Neural cell (in vitro differentiated cells): ENCODE measurements around the gene CXorf58. TPM values are rescaled to one million over a fixed set of nuclear protein-coding genes. Genes with fewer than 3 reads are reported as not detected.
"Not testable (repeated sequence)": the region's sequence is repeated elsewhere in the genome, so short reads cannot be mapped to it uniquely, and the experiment has no call there.

Experiments
- H2AFZ ChIP-seq: fragments of 200-600, 300-800 bp; sonication (generic), shearing (Covaris generic); 2 replicates; pipeline ENCODE4 v1.6.0; 2014; ENCODE audit warnings: low read depth, mild to moderate bottlenecking, antibody characterized with exemption, low read length, moderate library complexity
- H3F3A ChIP-seq: fragments of 200-600 bp; shearing (Covaris generic); 2 replicates; pipeline ENCODE4 v1.6.1; 2016; ENCODE audit warnings: mild to moderate bottlenecking, moderate library complexity, mixed read lengths, antibody characterized with exemption, low read length; ENCODE audit not compliant: insufficient read depth, poor library complexity, severe bottlenecking
- H3K27ac ChIP-seq: fragments of 200-600, 300-800 bp; sonication (generic), shearing (Covaris generic); 2 replicates; pipeline ENCODE4 v1.5.1; 2014; ENCODE audit warnings: mild to moderate bottlenecking, low read length, moderate library complexity
- H3K27me3 ChIP-seq: fragments of 300-800, 200-600 bp; sonication (generic), shearing (Covaris generic); 2 replicates; pipeline ENCODE4 v1.6.0; 2014; ENCODE audit warnings: mild to moderate bottlenecking, low read depth, low read length, moderate library complexity; ENCODE audit not compliant: insufficient read depth
- H3K36me3 ChIP-seq: fragments of 300-800, 200-600 bp; sonication (generic), shearing (Covaris generic); 2 replicates; pipeline ENCODE4 v1.5.1; 2014; ENCODE audit warnings: mild to moderate bottlenecking, antibody characterized with exemption, low read length, moderate library complexity; ENCODE audit not compliant: insufficient read depth
- H3K4me2 ChIP-seq: fragments of 300-800, 200-600 bp; sonication (generic), shearing (Covaris generic); 2 replicates; pipeline ENCODE4 v1.6.0; 2014; ENCODE audit warnings: mild to moderate bottlenecking, low read length
- H3K4me3 ChIP-seq: fragments of 300-800, 200-600 bp; sonication (generic), shearing (Covaris generic); 2 replicates; pipeline ENCODE4 v1.5.1; 2014; ENCODE audit warnings: mild to moderate bottlenecking, low read length, moderate library complexity
- H3K79me2 ChIP-seq: fragments of 200-600 bp; shearing (Covaris generic); replicated peaks from 2 replicates; pipeline ENCODE4 v1.6.0; 2014; ENCODE audit warnings: mild to moderate bottlenecking, low read length, moderate library complexity; ENCODE audit not compliant: insufficient read depth
- H3K9ac ChIP-seq: fragments of 300-800, 200-600 bp; sonication (generic), shearing (Covaris generic); 2 replicates; pipeline ENCODE4 v1.6.1; 2016; ENCODE audit warnings: mild to moderate bottlenecking, low read length, mixed read lengths
- H3K9me2 ChIP-seq: fragments of 200-600 bp; shearing (Covaris generic); 2 replicates; pipeline ENCODE4 v1.6.1; 2016; ENCODE audit warnings: mild to moderate bottlenecking, low read length, mixed read lengths; ENCODE audit not compliant: insufficient read depth
- H3K9me3 ChIP-seq: fragments of 200-600, 300-800 bp; sonication (generic), shearing (Covaris generic); 2 replicates; pipeline ENCODE4 v1.6.1; 2016; ENCODE audit warnings: mild to moderate bottlenecking, mixed run types, low read length, moderate library complexity, mixed read lengths
- H4K20me1 ChIP-seq: fragments of 200-600 bp; shearing (Covaris generic); 2 replicates; pipeline ENCODE4 v1.6.1; 2016; ENCODE audit warnings: mild to moderate bottlenecking, mixed run types; ENCODE audit not compliant: insufficient read depth
- EP300 ChIP-seq: fragments of 450-650 bp; conservative IDR thresholded peaks from 2 replicates; pipeline ENCODE4 v1.6.1; 2014; ENCODE audit warnings: antibody characterized with exemption, mild to moderate bottlenecking, moderate library complexity; ENCODE audit not compliant: poor library complexity, severe bottlenecking
- EZH2 ChIP-seq: fragments of 200-600, 300-800 bp; shearing (Covaris generic), sonication (generic); IDR thresholded peaks from 2 replicates; pipeline ENCODE4 v1.6.1; 2014; ENCODE audit warnings: antibody characterized with exemption, low read length, borderline replicate concordance, mild to moderate bottlenecking; ENCODE audit not compliant: insufficient read depth, poor library complexity, severe bottlenecking
- MXI1 ChIP-seq: fragments of 450-650 bp; conservative IDR thresholded peaks from 2 replicates; pipeline ENCODE4 v1.6.1; 2014; ENCODE audit warnings: antibody characterized with exemption, mild to moderate bottlenecking; ENCODE audit not compliant: poor library complexity, severe bottlenecking
- POLR2AphosphoS5 ChIP-seq: IDR thresholded peaks from 2 replicates; pipeline ENCODE4 v1.6.1; 2012
- RAD21 ChIP-seq: fragments of 450-650 bp; conservative IDR thresholded peaks from 2 replicates; pipeline ENCODE4 v1.6.1; 2014; ENCODE audit warnings: antibody characterized with exemption, mild to moderate bottlenecking, moderate library complexity
- REST ChIP-seq: IDR thresholded peaks from 2 replicates; pipeline ENCODE4 v1.6.1; 2012; ENCODE audit warnings: borderline replicate concordance
- SMC3 ChIP-seq: fragments of 450-650 bp; conservative IDR thresholded peaks from 2 replicates; pipeline ENCODE4 v1.6.1; 2014; ENCODE audit warnings: antibody characterized with exemption, mild to moderate bottlenecking, moderate library complexity; ENCODE audit not compliant: poor library complexity
- TAF1 ChIP-seq: IDR thresholded peaks from 2 replicates; pipeline ENCODE4 v1.6.1; 2012; ENCODE audit warnings: low read depth
- polyA plus RNA-seq: library from polyadenylated mRNA; depleted of rRNA; stranded (reverse); fragments of >200 nt; gene quantifications from 2 replicates; pipeline ENCODE4 v1.2.3, GENCODE V29; 2014
- TF ChIP-seq, protein P1 (sequence below): fragments of 450-650 bp; IDR thresholded peaks from 2 replicates; pipeline ENCODE4 v1.5.1; 2014; ENCODE audit warnings: antibody characterized with exemption, mild to moderate bottlenecking, moderate library complexity; ENCODE audit not compliant: poor library complexity, severe bottlenecking

Gene CXorf58
- polyA plus RNA-seq, 1 donor from 2014 or later, result 0.14 TPM

GRCh38 chrX:23890933-23891332 is 16.9 kb upstream of the CXorf58 start:
- H3K79me2 ChIP-seq, result no peaks in the 10 kb centered on the region
- H3K4me2 ChIP-seq, result no peak overlapping the region
- H3K27me3 ChIP-seq, result no peaks in the 10 kb centered on the region
- no peaks in the 10 kb centered on the region for H3K9me3 ChIP-seq
- no peaks in the 10 kb centered on the region for H3K36me3 ChIP-seq
- no peaks in the 10 kb centered on the region for H3F3A ChIP-seq
- TF ChIP-seq MXI1 (no peak), RAD21 (no peak), EZH2 (no peak), POLR2AphosphoS5 (no peak), EP300 (no peak), REST (no peak), SMC3 (no peak), TAF1 (no peak)
- TF ChIP-seq, protein P1, sequence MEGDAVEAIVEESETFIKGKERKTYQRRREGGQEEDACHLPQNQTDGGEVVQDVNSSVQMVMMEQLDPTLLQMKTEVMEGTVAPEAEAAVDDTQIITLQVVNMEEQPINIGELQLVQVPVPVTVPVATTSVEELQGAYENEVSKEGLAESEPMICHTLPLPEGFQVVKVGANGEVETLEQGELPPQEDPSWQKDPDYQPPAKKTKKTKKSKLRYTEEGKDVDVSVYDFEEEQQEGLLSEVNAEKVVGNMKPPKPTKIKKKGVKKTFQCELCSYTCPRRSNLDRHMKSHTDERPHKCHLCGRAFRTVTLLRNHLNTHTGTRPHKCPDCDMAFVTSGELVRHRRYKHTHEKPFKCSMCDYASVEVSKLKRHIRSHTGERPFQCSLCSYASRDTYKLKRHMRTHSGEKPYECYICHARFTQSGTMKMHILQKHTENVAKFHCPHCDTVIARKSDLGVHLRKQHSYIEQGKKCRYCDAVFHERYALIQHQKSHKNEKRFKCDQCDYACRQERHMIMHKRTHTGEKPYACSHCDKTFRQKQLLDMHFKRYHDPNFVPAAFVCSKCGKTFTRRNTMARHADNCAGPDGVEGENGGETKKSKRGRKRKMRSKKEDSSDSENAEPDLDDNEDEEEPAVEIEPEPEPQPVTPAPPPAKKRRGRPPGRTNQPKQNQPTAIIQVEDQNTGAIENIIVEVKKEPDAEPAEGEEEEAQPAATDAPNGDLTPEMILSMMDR, result no peak
- H3K4me3 ChIP-seq, result no peak overlapping the region
- H2AFZ ChIP-seq, result no peak overlapping the region
- H4K20me1 ChIP-seq, result no peaks in the 10 kb centered on the region
- H3K9me2 ChIP-seq, result no peaks in the 10 kb centered on the region
- H3K27ac ChIP-seq, result no peak overlapping the region
- no peak overlapping the region for H3K9ac ChIP-seq

GRCh38 chrX:23894993-23895392 is 12.8 kb upstream of the CXorf58 start:
- not testable (repeated sequence) for H3K4me3 ChIP-seq, H3F3A ChIP-seq, H3K9ac ChIP-seq, H3K27me3 ChIP-seq, H3K9me3 ChIP-seq, H3K4me2 ChIP-seq, H3K79me2 ChIP-seq, H3K36me3 ChIP-seq, H4K20me1 ChIP-seq, H2AFZ ChIP-seq, H3K27ac ChIP-seq, H3K9me2 ChIP-seq

- not testable (repeated sequence) for H3K9me2 ChIP-seq, H3K9ac ChIP-seq, H4K20me1 ChIP-seq, H3K9me3 ChIP-seq, H3K79me2 ChIP-seq, H3K36me3 ChIP-seq, H3K4me2 ChIP-seq, H2AFZ ChIP-seq, H3F3A ChIP-seq, H3K27ac ChIP-seq, H3K27me3 ChIP-seq, H3K4me3 ChIP-seq
Measured at GRCh38 chrX:23896539-23896938, 11.3 kb upstream of the CXorf58 start.
